ENCODE data around the gene MYT1.

MYT1 gene

GRCh38 chr20:64242797-64243475, 78.7 kb downstream of the MYT1 start:
- DNase-seq (ENCODE audit: extremely low read depth in 1 of 2, low read depth in 1 of 2), result no peak

DNA sequence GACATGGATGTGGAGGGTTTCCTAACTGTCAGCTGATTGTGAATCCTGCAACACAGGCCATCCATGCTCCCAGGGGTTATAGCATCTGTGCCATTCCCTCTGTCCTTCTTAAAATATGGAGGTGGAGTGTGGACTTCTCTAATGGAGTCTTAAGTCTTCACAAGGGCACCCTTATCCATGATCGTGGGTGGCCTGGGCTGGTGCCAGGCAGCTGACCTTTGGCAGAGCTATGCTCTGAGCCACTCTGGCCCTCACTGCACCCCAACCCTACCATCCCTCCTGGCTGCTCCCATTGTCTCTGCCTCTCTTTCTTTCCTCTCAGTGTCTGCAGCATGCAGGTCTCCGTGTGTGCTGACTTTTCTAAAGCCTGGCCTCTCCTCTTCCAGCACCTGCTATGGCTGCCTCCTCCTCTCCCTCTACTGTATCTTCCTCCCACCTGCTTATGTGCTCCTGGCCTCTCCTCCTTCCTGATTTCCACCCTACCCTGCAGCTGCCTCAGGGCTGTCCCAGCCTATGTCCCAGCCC, 80.1 kb downstream of the MYT1 start:
- DNase-seq (ENCODE audit: extremely low read depth in 1 of 2, low read depth in 1 of 2), result no peak

GRCh38 chr20:64244870-64245603, 80.8 kb downstream of the MYT1 start:
- no peak for DNase-seq (ENCODE audit: extremely low read depth in 1 of 2, low read depth in 1 of 2)

GRCh38 chr20:64245746-64246595, 81.7 kb downstream of the MYT1 start:
- no peak for DNase-seq (ENCODE audit: extremely low read depth in 1 of 2, low read depth in 1 of 2)

DNA sequence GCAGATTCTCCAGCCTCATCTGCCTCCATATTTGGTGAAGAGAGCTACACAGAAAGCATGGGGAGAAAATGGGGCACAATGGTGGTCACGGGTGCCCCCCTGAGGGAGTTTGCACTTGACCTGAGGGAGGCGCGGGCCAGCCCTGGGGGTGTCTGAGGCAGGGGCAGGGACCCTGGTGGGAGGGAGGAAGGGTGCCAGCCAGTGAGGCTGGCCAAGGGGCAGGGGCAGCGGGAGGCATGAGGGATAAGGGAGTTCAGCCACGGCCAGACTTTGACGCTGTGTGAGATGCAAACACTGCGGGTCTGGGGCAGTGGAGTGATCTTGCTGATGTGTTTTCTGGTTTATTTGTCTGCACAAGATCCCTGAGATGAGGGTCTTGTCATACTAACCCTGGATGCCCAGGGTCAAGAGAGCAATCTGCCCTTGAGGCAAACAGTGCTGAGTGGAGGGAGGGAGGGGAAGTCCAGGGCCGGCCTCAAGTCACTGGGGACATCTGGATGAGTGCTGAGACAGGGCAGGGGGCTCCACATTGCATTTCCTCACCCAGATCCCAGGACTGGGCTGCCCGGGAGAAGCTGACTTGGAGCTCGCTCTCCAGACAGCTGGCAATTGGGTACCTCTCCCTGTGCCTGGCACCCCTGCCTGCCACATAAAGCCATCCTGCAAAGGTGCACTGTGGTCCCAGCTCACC, 82.5 kb downstream of the MYT1 start:
- DNase-seq (ENCODE audit: extremely low read depth in 1 of 2, low read depth in 1 of 2), result no peak

DNA sequence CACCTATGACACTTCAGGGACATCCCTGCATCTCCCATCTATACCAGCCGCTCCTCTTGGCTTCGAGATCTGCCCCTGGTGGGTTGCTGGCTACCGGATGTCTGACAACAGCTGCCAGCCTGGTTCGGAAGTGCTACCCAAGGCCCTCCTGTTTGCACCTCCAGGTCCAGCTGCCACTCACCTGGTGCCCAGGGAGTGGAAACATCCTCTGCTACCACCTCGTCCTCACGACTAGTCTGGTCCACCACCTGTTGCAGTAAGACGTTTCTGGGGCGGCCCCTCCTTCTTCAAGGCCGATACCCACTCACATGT, 83.0 kb downstream of the MYT1 start:
- no peak for DNase-seq (ENCODE audit: extremely low read depth in 1 of 2, low read depth in 1 of 2)

- DNase-seq (ENCODE audit: extremely low read depth in 1 of 2, low read depth in 1 of 2), result no peak
Measured at GRCh38 chr20:64247970-64248841, 84.0 kb downstream of the MYT1 start.

DNA sequence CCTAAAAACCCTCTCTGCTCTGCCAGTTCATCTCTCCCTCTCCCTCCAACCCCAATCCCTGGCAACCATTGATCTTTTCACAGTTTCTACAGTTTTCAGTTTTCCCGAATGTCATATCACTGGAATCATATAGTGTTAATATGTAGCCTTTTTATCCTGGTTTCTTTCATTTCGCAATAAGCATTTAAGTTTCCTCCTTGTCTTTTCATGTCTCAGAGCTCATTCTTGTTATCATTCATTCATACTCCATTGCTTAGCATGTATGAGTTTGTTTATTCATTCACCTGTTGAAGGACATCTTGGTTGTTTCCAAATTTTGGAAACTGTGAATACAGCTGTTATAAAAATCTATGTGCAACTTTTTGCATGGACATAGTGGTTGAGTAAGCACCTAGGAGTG, 85.8 kb downstream of the MYT1 start:
- no peak for DNase-seq (ENCODE audit: extremely low read depth in 1 of 2, low read depth in 1 of 2)

- no peak for DNase-seq (ENCODE audit: extremely low read depth in 1 of 2, low read depth in 1 of 2)
Measured at GRCh38 chr20:64253000-64253383, 88.7 kb downstream of the MYT1 start.

- DNase-seq (ENCODE audit: extremely low read depth in 1 of 2, low read depth in 1 of 2), result no peak
Measured at GRCh38 chr20:64253443-64253842, 89.2 kb downstream of the MYT1 start.

DNA sequence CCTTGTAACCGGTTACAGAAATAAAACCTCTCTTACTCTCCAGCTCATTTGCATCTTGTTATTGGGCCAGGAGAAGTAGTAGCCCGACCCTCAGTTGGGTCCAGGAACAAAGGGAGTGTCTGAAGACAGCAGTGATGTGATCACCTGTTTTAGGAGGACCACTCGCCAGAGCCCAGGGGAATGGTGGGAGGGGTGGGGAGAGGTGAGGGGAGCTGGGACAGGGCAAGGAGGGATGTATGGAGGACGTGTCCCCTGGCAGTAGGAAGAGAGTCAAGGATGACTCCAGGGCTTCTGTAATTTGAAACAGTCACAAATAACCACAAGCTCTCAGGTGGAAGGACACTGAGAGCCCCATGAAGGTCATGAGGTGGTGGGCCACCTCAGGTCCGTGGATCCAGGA, 89.9 kb downstream of the MYT1 start:
- DNase-seq (ENCODE audit: extremely low read depth in 1 of 2, low read depth in 1 of 2), result no peak

DNA sequence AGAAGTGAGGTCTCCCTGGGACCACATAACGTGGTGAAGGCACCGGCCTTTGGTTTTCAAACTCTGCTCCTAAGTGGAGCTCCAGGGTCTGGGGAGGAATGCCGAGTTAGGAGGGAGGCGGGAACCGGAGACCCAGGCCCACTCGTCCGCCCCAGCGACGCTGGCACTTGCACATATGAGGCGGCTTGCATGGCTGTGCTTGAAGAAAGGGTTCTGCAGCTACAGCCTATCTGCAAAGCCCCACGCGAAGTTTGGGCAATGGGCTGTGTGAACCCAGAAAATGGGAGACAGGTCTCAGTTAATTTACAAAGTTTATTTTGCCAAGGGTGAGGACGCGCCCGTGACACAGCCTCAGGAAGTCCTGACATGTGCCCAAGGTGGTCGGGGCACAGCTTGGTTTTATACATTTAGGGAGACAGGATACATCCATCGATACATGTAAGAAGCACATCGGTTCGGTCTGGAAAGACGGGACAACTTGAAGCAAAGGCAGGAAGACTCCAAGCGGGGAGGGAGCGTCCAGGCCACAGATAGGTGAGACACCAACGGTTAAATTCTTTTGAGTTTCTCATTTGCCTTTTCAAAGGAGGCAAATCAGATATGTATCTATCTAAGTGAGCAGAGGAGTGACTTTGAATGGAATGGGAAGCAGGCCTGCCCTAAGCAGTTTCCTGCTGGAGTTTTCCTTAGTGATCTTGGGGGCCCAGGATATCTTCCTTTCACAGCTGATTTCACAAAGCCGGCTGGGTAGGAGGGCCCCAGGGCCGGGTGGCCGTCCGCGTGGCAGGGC, 90.5 kb downstream of the MYT1 start:
- DNase-seq (ENCODE audit: extremely low read depth in 1 of 2, low read depth in 1 of 2), result no peak

DNA sequence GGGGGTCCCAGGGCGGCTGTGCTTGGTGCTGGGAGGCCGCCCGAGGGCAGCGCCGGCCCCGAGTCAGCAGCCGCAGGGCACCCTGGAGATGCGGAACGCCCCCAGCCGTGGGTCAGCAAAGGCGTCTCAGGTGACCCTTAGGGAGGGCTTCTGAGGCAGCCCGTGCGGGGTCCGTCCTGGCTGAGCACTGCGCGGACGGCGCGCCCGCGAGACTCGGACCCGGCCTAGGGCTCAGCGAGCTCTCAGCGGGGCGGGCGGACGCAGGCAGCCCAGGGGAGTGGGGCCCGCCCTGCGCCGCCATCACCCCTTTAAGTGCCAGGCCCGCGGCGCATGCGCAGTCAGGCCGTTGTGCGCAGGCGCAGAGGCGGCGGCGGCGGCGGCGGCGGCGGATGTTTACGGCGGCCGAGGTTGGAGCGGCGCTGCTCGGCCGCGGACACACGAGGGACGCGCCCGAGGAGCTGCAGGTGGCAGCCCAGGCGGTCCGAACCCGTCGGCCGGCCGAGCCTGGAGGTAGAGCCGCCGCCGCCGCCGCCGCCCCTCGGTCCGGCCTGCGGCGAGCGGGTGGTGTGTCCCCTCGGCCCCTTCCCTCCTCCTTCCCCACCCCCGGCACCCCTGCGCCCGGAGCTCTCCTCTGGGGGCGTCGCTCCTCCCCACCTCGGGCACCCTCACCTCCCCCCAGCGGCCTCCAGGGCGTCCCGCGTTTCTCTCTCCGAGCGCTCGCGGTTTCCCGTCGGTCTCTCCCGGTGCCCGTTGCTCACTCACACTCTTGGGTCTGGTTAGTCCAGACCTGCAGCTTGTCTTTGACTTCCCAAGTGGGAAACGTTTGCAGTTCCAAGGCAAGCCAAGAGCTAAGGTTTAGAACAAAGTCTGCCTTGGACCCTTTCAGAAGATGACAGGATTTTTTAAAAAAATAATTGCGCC, 91.4 kb downstream of the MYT1 start, which contains the start of gene PCMTD2:
PCMTD2 (plus strand) TSS at position 388 of the 921 bp plus-strand sequence. CDS start 4,218 bp downstream, outside the sequence.
- DNase-seq (ENCODE audit: extremely low read depth in 1 of 2, low read depth in 1 of 2), result peak; percentile 55 to 77

DNA sequence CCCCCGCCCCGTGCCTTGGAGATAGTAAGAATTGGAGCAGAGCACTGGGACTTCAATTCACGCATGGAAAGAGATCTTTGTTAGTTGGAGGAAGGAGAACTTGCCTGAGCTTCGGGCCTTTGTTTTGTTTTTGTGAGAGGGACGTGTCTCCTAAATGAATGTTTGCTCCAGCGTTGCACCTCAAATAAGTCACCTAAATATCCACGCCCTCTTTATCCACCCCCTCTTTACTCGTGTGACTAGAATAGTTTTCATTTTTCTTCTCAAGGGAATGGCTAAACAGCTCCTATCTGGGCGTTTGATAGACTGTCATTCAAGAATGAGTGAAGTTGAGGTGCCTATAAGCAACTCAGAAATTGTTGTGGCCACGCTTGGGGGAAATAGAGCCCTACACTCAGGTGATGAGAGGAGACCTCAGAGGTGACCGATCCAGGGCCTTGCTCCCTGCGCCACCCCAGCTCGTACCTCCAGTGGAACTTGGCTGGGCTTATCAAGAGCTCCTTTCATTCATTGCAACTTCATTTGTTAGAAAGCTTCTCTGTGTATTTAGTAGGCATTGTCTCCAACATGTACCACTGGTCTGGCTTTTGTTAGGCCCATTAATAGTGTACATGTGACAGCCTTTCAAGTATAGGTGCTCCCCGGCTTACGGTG, 92.2 kb downstream of the MYT1 start:
- DNase-seq (ENCODE audit: extremely low read depth in 1 of 2, low read depth in 1 of 2), result no peak

GRCh38 chr20:64257107-64257757, 93.0 kb downstream of the MYT1 start:
- no peak for DNase-seq (ENCODE audit: extremely low read depth in 1 of 2, low read depth in 1 of 2)

- DNase-seq (ENCODE audit: extremely low read depth in 1 of 2, low read depth in 1 of 2), result no peak
Measured at GRCh38 chr20:64258071-64258823, 94.0 kb downstream of the MYT1 start.
